Common myeloid progenitor, CD34-positive (primary cell): ENCODE results near the gene HAS3. TPM values are rescaled to one million over a fixed set of nuclear protein-coding genes. Genes with fewer than 3 reads are reported as not detected.
A peak's percentile ranks its signal among the peaks of the same experiment; 100 is the strongest.
"Not testable (repeated sequence)": the region's sequence is repeated elsewhere in the genome, so short reads cannot be mapped to it uniquely, and the experiment has no call there.

Experiments
- CTCF ChIA-PET: fragments of 350-600 bp; sonication (Branson Sonifier 250); formaldehyde crosslinking; loops from one replicate; lab custom pipeline; 2021; ENCODE audit warnings: antibody characterized with exemption; lab: Charles Lee
- POLR2A ChIA-PET: fragments of 350-600 bp; sonication (Branson Sonifier 250); formaldehyde crosslinking; loops from one replicate; lab custom pipeline; 2021; ENCODE audit warnings: antibody characterized with exemption; lab: Charles Lee
- DNase-seq, 3 donors: peaks; one replicate each; pipeline versions ENCODE4 v3.0.0 to v3.0.0-alpha.2; 2013
- H3K27ac ChIP-seq, 2 experiments: 1 replicate in 1 of 2; 2 replicates in 1 of 2; pipeline ENCODE4 v1.7.0; 2013; ENCODE audit warnings: inconsistent platforms in 2 of 2, low read length in 2 of 2, mild to moderate bottlenecking in 2 of 2, low read depth in 1 of 2, moderate library complexity in 1 of 2; ENCODE audit not compliant: severe bottlenecking in 2 of 2, insufficient read depth in 1 of 2, poor library complexity in 1 of 2
- H3K27me3 ChIP-seq, 5 experiments: replicated peaks in 2 of 5; 1 replicate in 3 of 5; 2 replicates in 2 of 5; pipeline versions ENCODE4 v1.6.1 to v1.7.0; 2013; ENCODE audit warnings: low read length in 4 of 5, mild to moderate bottlenecking in 2 of 5, moderate library complexity in 2 of 5, inconsistent platforms in 1 of 5; ENCODE audit not compliant: insufficient read depth in 5 of 5, control insufficient read depth in 4 of 5
- H3K36me3 ChIP-seq, 4 experiments: 1 replicate in 2 of 4; 2 replicates in 2 of 4; pipeline versions ENCODE4 v1.6.1 to v1.7.0; 2013; ENCODE audit warnings: low read length in 3 of 4, control low read depth in 1 of 4, mild to moderate bottlenecking in 1 of 4; ENCODE audit not compliant: control insufficient read depth in 4 of 4, insufficient read depth in 4 of 4
- H3K4me1 ChIP-seq, 4 experiments: 1 replicate in 3 of 4; 2 replicates in 1 of 4; pipeline versions ENCODE4 v1.6.1 to v1.7.1; 2013; ENCODE audit warnings: low read length in 3 of 4, mild to moderate bottlenecking in 3 of 4, control low read depth in 1 of 4, inconsistent platforms in 1 of 4, moderate library complexity in 1 of 4; ENCODE audit not compliant: control insufficient read depth in 4 of 4, insufficient read depth in 4 of 4; ENCODE audit errors: control extremely low read depth in 1 of 4
- H3K4me3 ChIP-seq, 7 experiments: 1 replicate in 4 of 7; 2 replicates in 3 of 7; pipeline versions ENCODE4 v1.5.1 to v1.7.0; 2013; ENCODE audit warnings: mild to moderate bottlenecking in 7 of 7, low read length in 6 of 7, moderate library complexity in 6 of 7, inconsistent platforms in 2 of 7, low read depth in 2 of 7, control low read depth in 1 of 7; ENCODE audit not compliant: insufficient read depth in 4 of 7, control insufficient read depth in 1 of 7; ENCODE audit errors: extremely low read depth in 1 of 7
- H3K9me3 ChIP-seq, 5 experiments: 1 replicate in 4 of 5; 2 replicates in 1 of 5; pipeline versions ENCODE4 v1.6.1 to v1.7.1; 2013; ENCODE audit warnings: low read length in 4 of 5, mild to moderate bottlenecking in 2 of 5, inconsistent platforms in 1 of 5, low read depth in 1 of 5, moderate library complexity in 1 of 5; ENCODE audit not compliant: control insufficient read depth in 4 of 5, insufficient read depth in 2 of 5; ENCODE audit errors: control extremely low read depth in 1 of 5
- WGBS: methylation state at CpG from one replicate; pipeline ENCODE4 v1.1.5; 2013; ENCODE audit not compliant: insufficient coverage; 5-methylcytosine and 5-hydroxymethylcytosine counted together
- polyA plus RNA-seq: library from polyadenylated mRNA; unstranded; fragments of 120-200 nt; gene quantifications from one replicate; pipeline ENCODE4 v1.2.1, GENCODE V29; 2013

The HAS3 gene, protein sequence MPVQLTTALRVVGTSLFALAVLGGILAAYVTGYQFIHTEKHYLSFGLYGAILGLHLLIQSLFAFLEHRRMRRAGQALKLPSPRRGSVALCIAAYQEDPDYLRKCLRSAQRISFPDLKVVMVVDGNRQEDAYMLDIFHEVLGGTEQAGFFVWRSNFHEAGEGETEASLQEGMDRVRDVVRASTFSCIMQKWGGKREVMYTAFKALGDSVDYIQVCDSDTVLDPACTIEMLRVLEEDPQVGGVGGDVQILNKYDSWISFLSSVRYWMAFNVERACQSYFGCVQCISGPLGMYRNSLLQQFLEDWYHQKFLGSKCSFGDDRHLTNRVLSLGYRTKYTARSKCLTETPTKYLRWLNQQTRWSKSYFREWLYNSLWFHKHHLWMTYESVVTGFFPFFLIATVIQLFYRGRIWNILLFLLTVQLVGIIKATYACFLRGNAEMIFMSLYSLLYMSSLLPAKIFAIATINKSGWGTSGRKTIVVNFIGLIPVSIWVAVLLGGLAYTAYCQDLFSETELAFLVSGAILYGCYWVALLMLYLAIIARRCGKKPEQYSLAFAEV
- 0.25 TPM for polyA plus RNA-seq

GRCh38 chr16:69105501-69106361 is at the start of gene HAS3:
HAS3 (plus strand) TSS chr16:69105653; CDS start chr16:69109396, 3,743 bp downstream.
- Histone ChIP-seq H3K4me3 (peak within 1 kb of the TSS; percentile 26 to 74 (median 64)), H3K36me3 (peaks cover 0 to 15% (median 5%) of the 10 kb centered on the region in 4 experiments), H3K27me3 (peaks cover 0 to 57% (median 12%) of the 10 kb centered on the region in 5 experiments), H3K27ac (no peak within 1 kb of the TSS), H3K4me1 (peaks cover 0 to 31% (median 26%) of the 10 kb centered on the region in 4 experiments), H3K9me3 (no peaks in the 10 kb centered on the region)
- ChIA-PET POLR2A (interaction anchor here (0.8 kb wide), 1 partner anchor 484 kb away, joined by 3 read pairs; no protein-coding TSS in a partner anchor), CTCF (interaction anchor here (0.7 to 1.6 kb wide), 7 partner anchors 12 to 259 kb away, joined by 3 to 11 read pairs (median 3); no protein-coding TSS in a partner anchor)
- under 1% methylated on average over 79 of the region's 80 CpGs for WGBS
- DNase-seq: peak; percentile 38 to 67 (median 63)

- Histone ChIP-seq H3K4me3 (no peak overlapping the region), H3K9me3 (no peaks in the 10 kb centered on the region), H3K27me3 (no peaks in the 10 kb centered on the region), H3K36me3 (no peaks in the 10 kb centered on the region), H3K27ac (no peak overlapping the region), H3K4me1 (peaks cover 3 to 13% (median 5%) of the 10 kb centered on the region in 4 experiments)
- DNase-seq: no peak
- no CpG with 5 or more reads among the region's 1 CpG for WGBS
- POLR2A ChIA-PET: interaction anchor here (0.6 kb wide), 1 partner anchor 1439 kb away, joined by 3 read pairs; no protein-coding TSS in a partner anchor
- CTCF ChIA-PET: no interaction called here
Measured at GRCh38 chr16:69055980-69056379, 49.5 kb upstream of the HAS3 start.

GRCh38 chr16:69056421-69056820 is 49.0 kb upstream of the HAS3 start:
- Histone ChIP-seq H3K4me3 (no peak overlapping the region), H3K27me3 (no peaks in the 10 kb centered on the region), H3K27ac (no peak overlapping the region), H3K4me1 (peaks cover 3 to 13% (median 5%) of the 10 kb centered on the region in 4 experiments), H3K9me3 (no peaks in the 10 kb centered on the region), H3K36me3 (no peaks in the 10 kb centered on the region)
- WGBS: 67% methylated on average over 1 of the region's 3 CpGs
- ChIA-PET CTCF (no interaction called here), POLR2A (no interaction called here)
- DNase-seq: peak in 1 of 3 donors; percentile 4

DNA sequence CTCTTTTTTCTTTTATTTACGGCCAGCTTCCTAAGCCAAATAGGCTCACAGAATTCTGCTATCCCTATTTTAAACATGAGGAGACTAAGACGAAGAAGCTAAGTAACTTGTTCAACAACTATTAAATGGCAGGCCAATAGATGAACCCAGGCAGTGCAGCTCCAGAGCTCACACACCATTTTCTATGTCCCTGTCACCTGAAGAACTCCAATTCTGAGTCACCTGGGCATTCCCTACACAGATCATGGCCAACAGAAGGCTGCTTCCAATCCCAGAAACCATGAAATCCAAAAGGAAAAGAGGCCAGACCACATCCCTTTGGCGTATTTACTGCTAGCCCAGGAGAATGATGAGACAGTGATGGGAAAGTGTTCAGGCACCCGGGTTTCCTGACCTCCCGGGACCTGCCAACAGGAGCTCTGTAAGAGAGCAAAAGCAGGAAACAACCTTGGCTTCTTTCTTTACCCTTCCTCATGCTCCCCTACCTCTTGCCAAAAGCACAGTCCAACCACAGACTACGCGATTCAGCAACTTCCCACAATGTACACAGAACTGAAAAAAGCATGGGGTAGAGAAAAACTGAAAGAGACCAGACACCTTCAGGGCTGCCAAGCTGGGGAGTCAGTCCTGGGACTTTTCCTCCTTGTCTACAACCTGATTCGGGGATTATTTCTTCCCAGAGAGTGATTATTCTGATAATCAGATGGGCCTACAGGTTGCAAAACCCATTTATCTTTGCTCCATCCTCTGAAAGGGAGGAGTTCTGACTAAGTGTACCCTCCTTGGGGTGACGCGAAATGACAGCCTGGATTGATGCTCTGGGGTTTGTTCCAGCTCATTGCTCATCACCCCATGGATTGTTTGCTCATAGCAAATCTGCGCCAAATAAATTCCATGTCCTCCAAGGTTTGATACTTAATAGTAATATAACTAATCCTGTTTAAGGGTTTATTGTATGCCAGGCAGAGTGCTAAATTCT is 47.8 kb upstream of the HAS3 start:
- Histone ChIP-seq H3K36me3 (no peaks in the 10 kb centered on the region), H3K9me3 (no peaks in the 10 kb centered on the region), H3K27me3 (no peaks in the 10 kb centered on the region), H3K4me3 (no peak overlapping the region), H3K4me1 (peaks cover 3 to 13% (median 5%) of the 10 kb centered on the region in 4 experiments), H3K27ac (no peak overlapping the region)
- peak; percentile 15 to 73 (median 53) for DNase-seq
- POLR2A ChIA-PET: interaction anchor here (0.6 kb wide), 1 partner anchor 17 kb away, joined by 3 read pairs; no protein-coding TSS in a partner anchor
- WGBS: 90% methylated on average over 2 of the region's 11 CpGs
- CTCF ChIA-PET: no interaction called here

DNA sequence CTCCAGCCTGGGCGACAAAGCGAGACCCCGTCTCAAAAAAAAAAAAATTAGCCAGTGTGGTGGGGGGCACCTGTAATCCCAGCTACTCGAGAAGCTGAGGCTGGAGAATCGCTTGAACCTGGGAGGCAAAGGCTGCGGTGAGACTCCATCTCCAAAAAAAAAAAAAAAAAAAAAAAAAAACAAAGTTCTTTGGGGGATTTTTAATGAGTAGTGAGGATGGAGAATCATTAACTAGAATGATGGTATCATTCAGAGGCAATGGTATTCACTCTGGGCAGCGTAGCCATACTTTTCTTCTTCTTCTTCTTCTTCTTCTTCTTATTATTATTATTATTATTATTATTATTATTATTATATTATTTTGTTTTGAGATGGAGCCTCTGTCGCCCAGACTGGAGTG is 42.0 kb upstream of the HAS3 start:
- H3K36me3 ChIP-seq, H3K4me3 ChIP-seq, DNase-seq, H3K27ac ChIP-seq, POLR2A ChIA-PET, H3K4me1 ChIP-seq, H3K9me3 ChIP-seq, CTCF ChIA-PET, H3K27me3 ChIP-seq: not testable (repeated sequence)
- 96% methylated on average over 3 of the region's 8 CpGs for WGBS

- Histone ChIP-seq H3K4me3 (no peak overlapping the region), H3K36me3 (no peaks in the 10 kb centered on the region), H3K27me3 (no peaks in the 10 kb centered on the region), H3K27ac (no peak overlapping the region), H3K4me1 (peaks cover 0 to 3% (median 0%) of the 10 kb centered on the region in 4 experiments), H3K9me3 (no peaks in the 10 kb centered on the region)
- ChIA-PET POLR2A (no interaction called here), CTCF (no interaction called here)
- DNase-seq: no peak
- no CpG with 5 or more reads among the region's 2 CpGs for WGBS
Measured at GRCh38 chr16:69064124-69064763, 41.2 kb upstream of the HAS3 start.
